T-helper 1 cell treated with Interleukin-12 subunit alpha and Interleukin-12 subunit beta and Interleukin-4 antibody, amounts not matched to agents 30 ng/mL and 1 ng/mL, for 36 hours (primary cell): Measurements from ENCODE around the gene LAMB1. TPM values are rescaled to one million over a fixed set of nuclear protein-coding genes. Genes with fewer than 3 reads are reported as not detected.
"Not testable (repeated sequence)": the region's sequence is repeated elsewhere in the genome, so short reads cannot be mapped to it uniquely, and the experiment has no call there.

Experiments used
- intact Hi-C: fragments of 100-400 bp; cut with micrococcal nuclease; formaldehyde crosslinking; loops from one replicate; pipeline ENCODE4 v1.15.1; 2024
- total RNA-seq: library from RNA; stranded (reverse); gene quantifications from 2 replicates; pipeline ENCODE4 v1.2.3, GENCODE V29; 2022

LAMB1 gene
- total RNA-seq, 1 donor from 2014 or later: not detected

GRCh38 chr7:107973861-107974260 is 29.1 kb downstream of the LAMB1 start:
- intact Hi-C loops: no loop called here

DNA sequence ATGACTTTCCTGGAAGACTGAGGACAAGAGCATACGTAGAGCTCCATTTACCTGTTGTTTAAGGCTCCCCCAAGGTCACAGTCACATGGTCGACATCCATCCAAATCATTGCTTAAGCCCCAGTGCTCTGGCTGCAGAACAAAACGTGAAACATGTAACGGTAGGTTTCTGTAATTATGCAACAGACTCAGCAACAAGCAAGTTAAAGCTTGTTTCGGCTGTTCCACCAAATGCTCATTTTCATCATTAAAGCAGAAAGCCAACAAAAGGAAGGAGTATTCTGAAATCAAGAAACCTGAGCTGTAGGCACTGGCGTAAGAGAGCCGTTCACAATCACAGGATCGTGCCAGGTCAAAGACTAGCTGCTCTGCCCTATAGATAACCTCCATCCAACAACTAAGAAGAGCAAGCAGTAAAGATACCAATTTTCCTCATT is 30.0 kb downstream of the LAMB1 start:
- intact Hi-C loops: no loop called here

DNA sequence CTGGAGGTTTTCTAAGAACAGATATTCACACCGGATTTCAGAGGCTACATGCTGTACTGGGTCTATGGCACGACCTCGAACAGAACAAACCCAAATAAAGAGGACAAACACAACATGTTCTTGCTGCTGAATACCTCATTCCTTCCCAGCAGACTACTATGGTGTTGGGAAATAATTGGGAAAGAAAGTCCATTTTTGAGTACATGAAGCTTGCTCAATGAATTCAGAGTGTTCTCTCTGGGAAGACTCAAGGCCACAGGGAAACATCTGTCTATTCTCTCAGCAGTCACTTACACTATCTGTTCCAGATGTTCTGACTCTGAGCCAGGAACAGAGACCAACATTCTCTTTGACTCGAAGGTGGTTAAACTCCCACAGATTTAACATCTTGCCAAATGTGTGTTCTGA is 30.9 kb downstream of the LAMB1 start:
- intact Hi-C loops: no loop called here

DNA sequence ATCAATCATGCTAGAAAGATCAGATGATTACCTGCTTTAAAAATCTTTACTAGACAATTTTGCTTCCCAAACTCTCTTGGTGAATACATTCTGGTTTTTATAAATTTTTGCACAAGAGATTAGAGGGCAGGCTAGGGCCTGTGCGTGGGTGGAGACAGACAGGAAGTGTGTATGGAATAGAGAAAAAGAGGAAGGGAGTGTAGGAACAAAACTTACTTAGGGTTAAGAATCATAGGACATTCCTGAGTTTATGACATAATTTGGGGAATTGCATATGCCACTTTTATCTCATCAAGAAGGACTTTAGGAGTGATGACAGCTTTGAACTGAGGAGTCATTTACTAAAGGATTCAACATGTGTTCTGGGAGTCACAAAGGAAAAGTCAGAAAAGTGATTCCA is 31.3 kb downstream of the LAMB1 start:
- intact Hi-C loops: no loop called here

DNA sequence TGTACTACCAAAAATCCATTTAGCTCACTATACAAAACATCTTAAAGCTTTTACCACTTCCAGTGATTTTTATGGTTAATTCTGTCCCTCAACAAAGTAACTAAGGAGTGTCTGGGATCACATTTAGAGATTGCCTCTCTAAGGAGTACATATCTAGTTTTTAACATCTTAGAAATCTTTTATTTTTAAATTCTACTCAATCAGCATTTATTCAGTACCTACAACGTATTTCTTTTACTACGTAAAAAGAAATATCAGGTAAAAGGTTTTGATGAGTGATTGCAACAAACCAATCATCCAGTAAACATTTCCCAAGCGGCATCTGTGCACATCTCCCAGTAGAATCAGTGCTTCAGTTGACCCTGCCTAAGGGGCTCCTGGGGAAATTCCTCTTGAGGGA is 31.9 kb downstream of the LAMB1 start:
- intact Hi-C loops: no loop called here

DNA sequence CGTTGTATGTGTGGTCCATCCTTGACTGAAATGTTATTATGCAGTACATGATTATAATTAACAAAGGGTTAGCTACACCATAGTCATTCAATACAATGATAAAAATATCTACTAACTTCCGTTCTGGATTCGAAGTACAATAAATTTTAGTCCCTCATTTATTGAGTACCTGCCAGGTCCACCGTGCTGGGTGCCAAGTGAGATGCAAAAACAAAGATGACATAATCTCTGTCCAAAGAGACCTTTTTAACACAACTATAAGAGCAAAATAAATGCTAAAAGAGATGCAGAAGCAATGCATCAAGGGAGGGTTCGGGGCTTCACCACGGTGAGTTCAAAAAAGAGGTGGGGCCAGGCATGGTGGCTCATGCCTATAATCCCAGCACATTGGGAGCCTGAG is 33.1 kb downstream of the LAMB1 start:
- intact Hi-C loops: no loop called here

GRCh38 chr7:107968449-107968848 is 34.5 kb downstream of the LAMB1 start:
- intact Hi-C loops: no loop called here

DNA sequence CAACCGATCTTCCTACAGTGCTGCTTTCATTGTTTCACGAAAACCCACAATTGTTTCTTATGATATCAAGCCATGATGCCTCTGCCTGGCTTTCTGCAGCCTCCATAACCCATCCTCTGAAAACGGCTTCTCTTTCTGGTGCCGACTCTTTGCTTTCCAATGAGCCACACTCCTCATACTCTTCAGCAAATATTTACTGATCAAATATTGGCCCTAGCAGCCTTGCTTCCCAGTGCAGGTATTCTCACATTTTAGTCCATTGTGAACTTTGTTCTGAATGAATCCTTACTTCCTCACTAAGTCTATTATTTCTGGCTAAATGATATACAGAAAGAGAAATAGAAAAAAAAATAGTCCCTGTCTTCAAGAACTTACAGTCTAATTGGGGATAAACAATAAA is 35.5 kb downstream of the LAMB1 start:
- intact Hi-C loops: no loop called here

GRCh38 chr7:107966711-107967110 is 36.2 kb downstream of the LAMB1 start:
- intact Hi-C loops: no loop called here

GRCh38 chr7:107964510-107964909 is 38.5 kb downstream of the LAMB1 start:
- intact Hi-C loops: no loop called here

- intact Hi-C loops: no loop called here
Measured at GRCh38 chr7:107962817-107963216, 40.1 kb downstream of the LAMB1 start.

DNA sequence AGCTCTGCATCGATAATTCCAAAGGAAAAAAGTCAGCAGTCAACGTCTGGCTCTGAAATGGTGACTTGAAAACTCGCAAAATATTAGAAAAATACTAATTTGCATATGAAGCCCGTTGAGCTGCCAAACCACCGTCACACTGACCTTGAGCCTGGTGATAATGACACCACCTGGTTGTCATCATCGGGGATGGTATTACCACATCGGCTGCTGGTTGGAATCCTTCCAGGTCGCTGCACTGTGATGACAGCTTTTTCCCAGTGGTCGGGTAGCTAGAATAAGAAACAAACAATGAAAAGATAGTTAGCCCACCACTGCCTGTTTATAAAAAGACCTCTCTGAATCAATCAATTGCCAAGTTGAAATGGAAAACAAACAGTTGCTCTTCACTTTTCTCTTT is 41.6 kb downstream of the LAMB1 start:
- intact Hi-C loops: no loop called here

DNA sequence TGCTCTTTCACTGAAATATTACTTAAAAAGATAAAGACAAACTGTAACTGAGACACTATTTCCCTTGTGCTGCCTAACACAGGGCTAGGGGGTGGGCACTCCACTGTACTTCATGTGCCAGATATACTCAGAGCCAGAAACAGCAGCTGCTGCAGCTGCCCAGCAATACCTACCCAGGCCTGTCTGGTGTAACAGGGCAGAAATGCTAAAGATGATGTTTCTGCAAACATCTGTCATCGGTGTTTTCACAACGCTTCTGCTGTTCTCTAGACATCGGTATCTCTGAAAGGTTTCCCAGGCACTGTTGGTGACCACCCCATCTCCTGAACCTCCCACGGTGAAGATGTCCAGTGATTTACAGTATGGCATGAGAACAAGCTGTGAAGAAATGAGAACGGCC is 42.7 kb downstream of the LAMB1 start:
- intact Hi-C loops: no loop called here

DNA sequence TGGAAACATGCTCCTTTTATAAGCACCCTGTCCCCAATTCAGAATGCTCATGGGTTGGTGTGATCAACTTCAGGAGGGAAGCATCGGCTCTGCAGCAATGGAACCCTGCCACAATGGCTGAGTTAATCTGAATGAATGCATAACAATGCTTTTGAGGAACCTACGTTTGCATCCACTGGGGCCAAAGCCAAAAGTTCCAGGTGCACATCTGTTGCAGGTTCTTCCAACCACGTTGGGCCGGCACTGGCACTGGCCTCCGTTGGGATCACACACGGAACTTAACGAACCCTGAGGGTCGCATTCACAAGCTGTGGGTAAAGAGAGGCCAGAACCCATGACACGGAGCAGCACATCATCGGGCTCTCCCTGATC is 43.4 kb downstream of the LAMB1 start:
- intact Hi-C loops: no loop called here

GRCh38 chr7:107958764-107959526 is 44.0 kb downstream of the LAMB1 start:
- intact Hi-C loops: no loop called here

DNA sequence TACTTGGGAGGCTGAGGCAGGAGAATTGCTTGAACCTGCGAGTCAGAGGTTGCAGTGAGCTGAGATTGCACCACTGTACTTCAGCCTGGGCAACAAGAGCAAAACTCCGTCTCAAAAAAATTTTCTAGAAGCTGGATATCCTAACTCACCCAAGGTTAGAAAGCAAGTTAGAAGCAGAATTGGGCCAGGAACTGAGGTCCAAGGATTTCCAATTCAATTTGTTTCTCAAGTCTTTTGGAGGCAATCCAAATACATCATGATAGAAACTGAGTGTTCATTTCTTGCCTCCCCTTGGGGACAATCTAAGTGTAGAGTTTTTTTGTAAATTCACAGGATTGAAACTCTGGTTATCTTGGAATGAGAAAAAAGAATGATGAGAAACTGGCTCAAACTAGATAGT is 45.5 kb downstream of the LAMB1 start:
- intact Hi-C loops: no loop called here

- intact Hi-C loops: not testable (repeated sequence)
Measured at GRCh38 chr7:107956950-107957349, 46.0 kb downstream of the LAMB1 start.

- intact Hi-C loops: no loop called here
Measured at GRCh38 chr7:107955394-107955793, 47.6 kb downstream of the LAMB1 start.

GRCh38 chr7:107953924-107954303 is 49.0 kb downstream of the LAMB1 start:
- intact Hi-C loops: no loop called here

DNA sequence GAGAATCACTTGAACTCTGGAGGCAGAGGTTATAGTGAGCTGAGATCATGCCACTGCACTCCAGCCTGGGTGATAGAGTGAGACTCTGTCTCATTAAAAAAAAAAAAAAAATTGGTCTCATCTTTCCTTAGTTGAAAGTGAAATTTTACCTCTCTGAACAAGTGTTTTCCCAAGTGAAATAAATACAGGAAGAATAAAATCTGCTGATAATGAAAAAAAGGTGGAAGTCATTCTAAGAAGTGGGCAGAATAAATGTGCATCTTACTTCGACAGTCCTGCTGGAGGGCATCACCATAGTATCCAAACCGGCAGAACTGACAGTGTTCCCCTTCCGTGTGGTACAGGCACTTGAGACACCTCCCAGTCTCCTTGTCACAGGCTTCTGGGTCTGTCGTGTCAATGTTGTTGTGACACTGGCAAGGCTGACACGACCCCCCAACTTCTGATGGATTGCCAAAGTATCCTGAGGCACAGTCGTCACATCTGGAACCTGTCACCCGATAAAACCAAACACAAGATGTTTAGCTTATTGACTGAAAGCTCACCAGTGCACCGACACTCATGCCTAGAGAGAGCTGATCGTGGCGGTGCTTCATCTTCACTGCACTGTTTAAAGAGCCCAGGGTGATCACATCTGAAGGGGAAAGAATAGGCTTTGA is 49.6 kb downstream of the LAMB1 start:
- intact Hi-C loops: no loop called here

GRCh38 chr7:107951896-107952295 is 51.1 kb downstream of the LAMB1 start:
- intact Hi-C loops: no loop called here

DNA sequence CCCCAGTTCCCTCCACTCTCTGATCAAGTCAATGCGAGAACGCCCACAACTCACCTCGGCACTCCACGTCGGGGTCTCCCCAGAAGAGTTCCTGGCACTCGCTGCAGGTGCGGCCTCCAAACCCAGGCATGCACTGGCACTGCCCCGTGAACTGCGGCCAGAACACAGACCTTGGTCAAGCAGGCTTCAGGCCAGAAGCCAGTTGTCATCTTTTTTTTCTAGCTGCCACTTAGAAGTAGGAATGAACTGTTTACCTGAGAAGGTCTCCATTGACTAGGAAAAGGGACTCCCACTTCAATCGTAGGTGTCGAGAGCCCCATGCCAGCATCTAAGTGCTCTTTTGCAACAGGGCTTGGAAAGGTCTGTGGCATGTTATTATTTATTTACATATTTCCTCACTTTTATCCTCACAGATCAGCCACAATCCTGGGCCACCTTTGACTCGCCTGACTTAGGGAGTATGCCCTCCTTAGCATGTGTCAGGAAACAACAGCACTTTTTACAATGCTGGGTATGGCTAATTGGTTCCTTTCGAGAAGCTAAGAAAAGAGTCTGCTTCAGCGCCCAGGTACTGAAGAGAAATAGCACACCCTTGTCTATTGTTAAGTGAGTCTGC is 51.7 kb downstream of the LAMB1 start:
- intact Hi-C loops: no loop called here

- intact Hi-C loops: no loop called here
Measured at GRCh38 chr7:107949443-107949935, 53.5 kb downstream of the LAMB1 start.
